GM10248 (cell line): ENCODE data around the gene LCP2.

ENCODE experiments used
- CTCF ChIA-PET: fragments of 300-600 bp; sonication (Branson Sonifier 250); formaldehyde crosslinking; extraction: SDS; loops from one replicate; lab custom pipeline; 2021; ENCODE audit warnings: antibody characterized with exemption; lab: Yijun Ruan, JAX
- POLR2A ChIA-PET: fragments of 350-650 bp; sonication (Branson Sonifier 250); formaldehyde crosslinking; extraction: SDS; loops from one replicate; lab custom pipeline; 2020; ENCODE audit warnings: antibody characterized with exemption; lab: Yijun Ruan, JAX
- DNase-seq: peaks from one replicate; pipeline ENCODE4 v3.0.0; 2012; ENCODE audit errors: extremely low spot score
- TF ChIP-seq, protein P1 (sequence below): IDR thresholded peaks from 2 replicates; pipeline ENCODE4 v1.5.1; 2012; ENCODE audit warnings: mild to moderate bottlenecking, low read depth; ENCODE audit errors: extremely low read depth, missing control alignments, control extremely low read depth

The LCP2 gene

GRCh38 chr5:170266570-170267381, 30.8 kb downstream of the LCP2 start:
- TF ChIP-seq, protein P1, sequence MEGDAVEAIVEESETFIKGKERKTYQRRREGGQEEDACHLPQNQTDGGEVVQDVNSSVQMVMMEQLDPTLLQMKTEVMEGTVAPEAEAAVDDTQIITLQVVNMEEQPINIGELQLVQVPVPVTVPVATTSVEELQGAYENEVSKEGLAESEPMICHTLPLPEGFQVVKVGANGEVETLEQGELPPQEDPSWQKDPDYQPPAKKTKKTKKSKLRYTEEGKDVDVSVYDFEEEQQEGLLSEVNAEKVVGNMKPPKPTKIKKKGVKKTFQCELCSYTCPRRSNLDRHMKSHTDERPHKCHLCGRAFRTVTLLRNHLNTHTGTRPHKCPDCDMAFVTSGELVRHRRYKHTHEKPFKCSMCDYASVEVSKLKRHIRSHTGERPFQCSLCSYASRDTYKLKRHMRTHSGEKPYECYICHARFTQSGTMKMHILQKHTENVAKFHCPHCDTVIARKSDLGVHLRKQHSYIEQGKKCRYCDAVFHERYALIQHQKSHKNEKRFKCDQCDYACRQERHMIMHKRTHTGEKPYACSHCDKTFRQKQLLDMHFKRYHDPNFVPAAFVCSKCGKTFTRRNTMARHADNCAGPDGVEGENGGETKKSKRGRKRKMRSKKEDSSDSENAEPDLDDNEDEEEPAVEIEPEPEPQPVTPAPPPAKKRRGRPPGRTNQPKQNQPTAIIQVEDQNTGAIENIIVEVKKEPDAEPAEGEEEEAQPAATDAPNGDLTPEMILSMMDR, result no peak
- POLR2A ChIA-PET, result interaction anchor here (0.6 kb wide), 1 partner anchor 154 kb away, joined by 6 read pairs; no protein-coding TSS in a partner anchor
- no peak for DNase-seq
- CTCF ChIA-PET, result interaction anchor here (0.7 to 5.9 kb wide), 34 partner anchors 8 to 301 kb away, joined by 3 to 79 read pairs (median 6); partner anchors contain the start of genes KCNMB1 and LCP2

- POLR2A ChIA-PET, result no interaction called here
- CTCF ChIA-PET, result interaction anchor here (1.0 to 5.9 kb wide), 14 partner anchors 8 to 161 kb away, joined by 3 to 79 read pairs (median 12); partner anchors contain the start of gene LCP2
- TF ChIP-seq, protein P1, result no peak
- DNase-seq, result no peak
Observed at GRCh38 chr5:170265522-170265921, 32.1 kb downstream of the LCP2 start.

- TF ChIP-seq, protein P1, result no peak
- POLR2A ChIA-PET, result no interaction called here
- CTCF ChIA-PET, result interaction anchor here (0.8 to 5.9 kb wide), 2 partner anchors 35 to 50 kb away, joined by 3 to 48 read pairs; partner anchors contain the start of gene LCP2
Observed at GRCh38 chr5:170263906-170264305, 33.7 kb downstream of the LCP2 start.

DNA sequence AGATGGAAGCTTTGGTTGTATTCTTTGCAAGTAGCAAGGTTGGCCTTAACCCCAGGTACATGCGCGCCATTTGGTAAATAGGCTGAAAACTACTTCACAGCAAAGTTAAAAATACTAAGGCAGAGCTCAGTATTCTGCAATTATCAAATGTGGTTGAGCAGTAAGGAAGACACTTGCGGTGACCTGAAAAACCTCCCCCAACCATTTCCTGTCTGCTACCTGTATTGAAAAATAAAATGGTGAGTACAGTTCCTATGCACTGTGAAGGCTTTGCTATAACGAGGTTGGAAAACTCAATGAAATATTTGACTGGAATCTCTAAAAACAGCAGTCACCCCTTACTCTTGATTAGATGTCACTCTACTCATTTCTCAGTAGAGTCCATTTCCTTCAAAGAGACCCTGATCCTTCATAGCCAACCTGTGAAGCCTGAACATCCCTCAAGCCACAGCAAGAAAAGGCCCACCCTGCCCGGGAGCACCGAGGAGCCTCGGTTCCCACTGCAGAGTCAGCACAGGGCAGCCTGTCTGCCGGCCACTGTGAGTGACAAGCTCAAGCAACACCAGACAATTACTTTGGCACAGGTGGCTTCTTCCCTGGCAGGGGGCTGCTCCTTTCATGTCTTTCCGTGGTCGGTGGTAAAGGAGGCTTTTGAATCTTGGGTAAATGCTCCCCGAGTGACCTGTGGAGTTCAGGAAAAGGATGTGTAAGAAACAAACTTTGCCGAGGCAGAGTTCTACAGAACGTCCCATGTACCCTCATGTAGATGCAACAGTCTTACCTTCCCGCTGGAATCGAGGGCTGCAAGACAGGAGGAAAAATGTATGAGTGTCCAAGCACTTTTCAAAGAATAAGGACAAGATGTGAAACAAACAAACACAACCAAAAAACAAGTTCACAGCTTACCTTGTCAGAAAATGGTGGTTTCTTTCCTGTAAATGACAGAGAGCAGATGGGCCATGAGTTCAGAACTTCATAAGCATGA, 35.2 kb downstream of the LCP2 start:
- ChIA-PET CTCF (interaction anchor here (1.0 to 1.6 kb wide), 9 partner anchors 11 to 164 kb away, joined by 3 to 6 read pairs (median 3); partner anchors contain the start of gene LCP2), POLR2A (no interaction called here)
- TF ChIP-seq, protein P1, result no peak
- DNase-seq, result no peak

More at GRCh38 chr5:170263906-170264305, 33.7 kb downstream of the LCP2 start:
- no peak for DNase-seq

GRCh38 chr5:170261528-170262043, 36.0 kb downstream of the LCP2 start:
- no peak for DNase-seq
- POLR2A ChIA-PET, result no interaction called here
- TF ChIP-seq, protein P1, result no peak
- CTCF ChIA-PET, result interaction anchor here (0.9 to 1.6 kb wide), 11 partner anchors 12 to 165 kb away, joined by 3 to 6 read pairs (median 3); partner anchors contain the start of gene LCP2
